M059J (cell line): ENCODE data around the gene TLE3. TPM values are rescaled to one million over a fixed set of nuclear protein-coding genes. Genes with fewer than 3 reads are reported as not detected.
"Not testable (repeated sequence)": the region's sequence is repeated elsewhere in the genome, so short reads cannot be mapped to it uniquely, and the experiment has no call there.

Experiments
- DNase-seq: peaks from one replicate; pipeline ENCODE4 v3.0.0-alpha.2; 2012; ENCODE audit warnings: low read depth
- total RNA-seq: library from RNA; depleted of rRNA; stranded (reverse); fragments of >200 nt; shearing (Covaris generic); gene quantifications from 2 replicates; pipeline ENCODE4 v1.2.3, GENCODE V29; 2014

Gene TLE3
- total RNA-seq, 1 experiment from 2014 or later = 6.4 TPM

GRCh38 chr15:70126362-70126761 lies 28.6 kb upstream of the TLE3 start:
- DNase-seq = no peak

- no peak for DNase-seq
Measured at GRCh38 chr15:70125605-70126004, 27.9 kb upstream of the TLE3 start.

GRCh38 chr15:70121624-70122302 lies 24.0 kb upstream of the TLE3 start:
- DNase-seq = peak; percentile 24

- no peak for DNase-seq
Measured at GRCh38 chr15:70120958-70121623, 23.4 kb upstream of the TLE3 start.

GRCh38 chr15:70119911-70120508 lies 22.3 kb upstream of the TLE3 start:
- no peak for DNase-seq

- no peak for DNase-seq
Measured at GRCh38 chr15:70118599-70118998, 20.9 kb upstream of the TLE3 start.

GRCh38 chr15:70116317-70116716 lies 18.6 kb upstream of the TLE3 start:
- DNase-seq = no peak

GRCh38 chr15:70114221-70114620 lies 16.5 kb upstream of the TLE3 start:
- DNase-seq = no peak

GRCh38 chr15:70113304-70113700 lies 15.6 kb upstream of the TLE3 start:
- no peak for DNase-seq

GRCh38 chr15:70112572-70113303 lies 15.0 kb upstream of the TLE3 start:
- not testable (repeated sequence) for DNase-seq

- DNase-seq = peak; percentile 12
Measured at GRCh38 chr15:70112074-70112395, 14.3 kb upstream of the TLE3 start.

GRCh38 chr15:70111203-70112073 lies 13.7 kb upstream of the TLE3 start:
- peak; percentile 67 for DNase-seq

- no peak for DNase-seq
Measured at GRCh38 chr15:70109978-70110377, 12.3 kb upstream of the TLE3 start.

- no peak for DNase-seq
Measured at GRCh38 chr15:70109531-70109930, 11.8 kb upstream of the TLE3 start.

- DNase-seq = no peak
Measured at GRCh38 chr15:70103880-70104626, 6.3 kb upstream of the TLE3 start.

- DNase-seq = no peak
Measured at GRCh38 chr15:70102827-70103226, 5.1 kb upstream of the TLE3 start.

GRCh38 chr15:70101459-70102113 lies 3.9 kb upstream of the TLE3 start:
- DNase-seq = peak; percentile 92

GRCh38 chr15:70100474-70101341 lies 3.0 kb upstream of the TLE3 start:
- peak; percentile 40 for DNase-seq

GRCh38 chr15:70099967-70100473 lies 2.3 kb upstream of the TLE3 start:
- DNase-seq = peak; percentile 21
